KMS-11 (cell line): ENCODE results near the gene KLHL42.

Experiments used
- H2AFZ ChIP-seq: fragments of 200-600 bp; sonication (generic); 2 replicates; pipeline ENCODE4 v1.6.1; 2016; ENCODE audit warnings: antibody characterized with exemption, mixed run types, low read depth
- H3K27ac ChIP-seq: fragments of 200-600 bp; sonication (generic); 2 replicates; pipeline ENCODE4 v1.6.1; 2016; ENCODE audit warnings: mild to moderate bottlenecking, mixed run types
- H3K27me3 ChIP-seq: fragments of 200-600 bp; sonication (generic); 2 replicates; pipeline ENCODE4 v1.6.1; 2017; ENCODE audit warnings: mild to moderate bottlenecking, low read depth, mixed run types, moderate library complexity; ENCODE audit not compliant: insufficient read depth
- H3K36me3 ChIP-seq: fragments of 200-600 bp; sonication (generic); 2 replicates; pipeline ENCODE4 v1.6.1; 2017; ENCODE audit warnings: mild to moderate bottlenecking, mixed run types; ENCODE audit not compliant: insufficient read depth
- H3K4me1 ChIP-seq: fragments of 200-600 bp; sonication (generic); 2 replicates; pipeline ENCODE4 v1.6.1; 2016; ENCODE audit warnings: mild to moderate bottlenecking, low read depth, mixed run types; ENCODE audit not compliant: poor library complexity, severe bottlenecking
- H3K4me2 ChIP-seq: fragments of 200-600 bp; sonication (generic); 2 replicates; pipeline ENCODE4 v1.7.0; 2016; ENCODE audit warnings: mild to moderate bottlenecking, mixed run types
- H3K4me3 ChIP-seq: fragments of 200-600 bp; sonication (generic); IDR thresholded peaks from 2 replicates; pipeline ENCODE4 v1.6.1; 2017; ENCODE audit warnings: low read depth, low read length, mixed read lengths; ENCODE audit not compliant: insufficient read depth
- H3K79me2 ChIP-seq: fragments of 200-600 bp; sonication (generic); 2 replicates; pipeline ENCODE4 v1.6.1; 2016; ENCODE audit warnings: low read depth, mixed run types; ENCODE audit not compliant: insufficient read depth
- H3K9ac ChIP-seq: fragments of 200-600 bp; sonication (generic); 2 replicates; pipeline ENCODE4 v1.6.1; 2016; ENCODE audit warnings: mild to moderate bottlenecking, mixed run types
- H4K20me1 ChIP-seq: fragments of 200-600 bp; sonication (generic); 2 replicates; pipeline ENCODE4 v1.6.1; 2016; ENCODE audit warnings: mild to moderate bottlenecking, mixed run types; ENCODE audit not compliant: insufficient read depth
- CTCF ChIP-seq: fragments of 200-600 bp; sonication (generic); conservative IDR thresholded peaks from 2 replicates; pipeline ENCODE4 v1.6.1; 2017; ENCODE audit warnings: low read depth, mild to moderate bottlenecking, antibody characterized with exemption, low read length, moderate library complexity, mixed read lengths

The KLHL42 gene

GRCh38 chr12:27785882-27786570 lies 6.0 kb downstream of the KLHL42 start:
- Histone ChIP-seq H3K36me3 (no peaks in the 10 kb centered on the region), H3K4me2 (no peak overlapping the region), H3K79me2 (0 out of 2 replicates have a peak, but pooled peaks cover 3% of the 10 kb centered on the region)

GRCh38 chr12:27787559-27787958 lies 7.5 kb downstream of the KLHL42 start:
- Histone ChIP-seq H3K4me1 (peaks cover 8% of the 10 kb centered on the region), H4K20me1 (no peaks in the 10 kb centered on the region), H3K27me3 (no peaks in the 10 kb centered on the region), H3K9ac (no peak overlapping the region), H3K27ac (no peak overlapping the region), H3K36me3 (no peaks in the 10 kb centered on the region), H2AFZ (no peak overlapping the region), H3K79me2 (no peaks in the 10 kb centered on the region), H3K4me2 (no peak overlapping the region), H3K4me3 (no peak overlapping the region)
- no peak for TF ChIP-seq CTCF

More at GRCh38 chr12:27785882-27786570, 6.0 kb downstream of the KLHL42 start:
- Histone ChIP-seq H4K20me1 (no peaks in the 10 kb centered on the region), H3K9ac (no peak overlapping the region), H3K27me3 (no peaks in the 10 kb centered on the region), H2AFZ (no peak overlapping the region), H3K4me1 (peaks cover 15% of the 10 kb centered on the region), H3K27ac (no peak overlapping the region), H3K4me3 (no peak overlapping the region)
- no peak for TF ChIP-seq CTCF

GRCh38 chr12:27790179-27790578 lies 10.1 kb downstream of the KLHL42 start:
- Histone ChIP-seq H4K20me1 (no peaks in the 10 kb centered on the region), H2AFZ (no peak overlapping the region), H3K27me3 (no peaks in the 10 kb centered on the region), H3K79me2 (no peaks in the 10 kb centered on the region), H3K4me2 (no peak overlapping the region), H3K27ac (no peak overlapping the region), H3K4me3 (no peak overlapping the region), H3K9ac (no peak overlapping the region), H3K36me3 (no peaks in the 10 kb centered on the region), H3K4me1 (peaks cover 8% of the 10 kb centered on the region)
- no peak for TF ChIP-seq CTCF

GRCh38 chr12:27794818-27795584 lies 15.0 kb downstream of the KLHL42 start:
- no peak overlapping the region for H3K4me3 ChIP-seq
- H3K79me2 ChIP-seq = no peaks in the 10 kb centered on the region
- H4K20me1 ChIP-seq = no peaks in the 10 kb centered on the region
- H3K9ac ChIP-seq = no peak overlapping the region
- no peak overlapping the region for H3K27ac ChIP-seq
- H3K4me1 ChIP-seq = peaks cover 3% of the 10 kb centered on the region
- TF ChIP-seq CTCF = no peak
- no peak overlapping the region for H3K4me2 ChIP-seq
- no peak overlapping the region for H2AFZ ChIP-seq
- H3K36me3 ChIP-seq = no peaks in the 10 kb centered on the region
- no peaks in the 10 kb centered on the region for H3K27me3 ChIP-seq
